NCI-H69 (cell line): Measurements from ENCODE around the gene PES1.
A peak's percentile ranks its signal among the peaks of the same experiment; 100 is the strongest.
"Not testable (repeated sequence)": the region's sequence is repeated elsewhere in the genome, so short reads cannot be mapped to it uniquely, and the experiment has no call there.

ENCODE experiments used
- DNase-seq: peaks from one replicate; lab custom pipeline; 2025; lab: John Stamatoyannopoulos, UW

Gene PES1

GRCh38 chr22:30591588-30592359 lies at the start of gene PES1:
TSS of gene PES1 (minus strand) at chr22:30591910. CDS start at chr22:30591833, 77 bp downstream.
- DNase-seq = peak; percentile 100

GRCh38 chr22:30640839-30641430 lies 49.2 kb upstream of the PES1 start:
- DNase-seq = no peak

GRCh38 chr22:30640361-30640760 lies 48.7 kb upstream of the PES1 start:
- no peak for DNase-seq

DNA sequence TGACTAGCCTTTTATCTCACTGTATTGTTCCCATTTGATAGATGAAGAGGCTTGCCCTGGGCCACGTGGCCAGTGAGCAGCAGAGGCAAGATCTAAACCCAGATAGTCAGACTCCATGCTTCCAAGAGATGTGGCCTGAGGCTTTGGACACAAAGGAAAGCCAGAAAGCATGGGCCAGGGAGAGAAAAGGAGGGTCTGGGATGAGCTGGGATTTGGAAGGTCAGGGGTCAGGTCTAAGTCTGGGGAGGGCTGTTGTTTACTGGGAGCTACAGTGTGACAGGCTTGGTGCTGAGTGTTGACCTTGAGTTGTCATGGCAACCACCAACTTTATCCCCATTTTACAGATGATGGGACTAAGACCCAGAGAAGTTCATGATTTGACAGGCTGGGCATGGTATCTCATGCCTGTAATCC lies 46.0 kb upstream of the PES1 start:
- peak; percentile 11 for DNase-seq

- peak; percentile 58 for DNase-seq
Measured at GRCh38 chr22:30636226-30637077, 44.7 kb upstream of the PES1 start.

DNA sequence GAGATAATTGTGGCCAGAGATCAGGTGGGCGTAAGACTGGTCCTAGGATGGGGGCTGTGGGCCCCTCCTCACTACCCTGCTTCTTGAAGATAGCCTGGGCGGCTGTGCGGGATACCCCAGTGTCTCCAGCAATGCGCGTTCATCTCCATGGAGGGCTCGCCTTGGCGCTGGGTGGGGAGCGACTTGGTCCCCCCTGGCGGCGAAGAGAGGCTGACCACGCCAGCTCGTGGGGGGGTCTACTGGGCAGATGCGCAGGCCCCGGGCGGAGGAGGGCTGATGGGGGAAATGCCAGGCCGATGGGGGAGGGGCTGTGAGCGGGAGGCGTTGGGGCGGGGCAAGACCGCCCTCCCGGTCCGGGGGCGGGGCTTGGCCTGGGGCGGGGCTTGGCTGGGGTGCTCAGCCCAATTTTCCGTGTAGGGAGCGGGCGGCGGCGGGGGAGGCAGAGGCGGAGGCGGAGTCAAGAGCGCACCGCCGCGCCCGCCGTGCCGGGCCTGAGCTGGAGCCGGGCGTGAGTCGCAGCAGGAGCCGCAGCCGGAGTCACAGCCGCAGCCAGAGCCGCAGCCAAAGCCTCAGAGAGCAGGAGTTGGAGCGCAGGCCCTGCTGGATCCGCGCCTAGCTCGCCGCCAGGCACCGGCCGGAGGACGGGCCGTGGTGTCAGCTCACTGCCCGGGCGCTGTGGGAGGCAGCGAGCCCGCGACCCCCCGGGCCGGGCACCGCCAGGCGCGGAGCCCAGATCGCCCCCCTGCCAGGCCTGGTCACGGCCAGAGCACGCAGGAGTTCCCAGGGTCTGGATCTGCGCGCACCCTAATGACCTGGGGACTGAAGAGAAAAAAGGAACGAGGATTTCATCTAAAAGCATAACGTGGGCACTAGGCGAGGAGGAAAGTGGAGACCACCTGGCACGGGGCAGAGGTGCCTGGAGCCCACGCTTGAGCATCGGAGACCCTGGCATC lies 43.8 kb upstream of the PES1 start, which contains the start of gene SLC35E4:
Gene SLC35E4 (plus strand): TSS at position 509 of the 953 bp plus-strand sequence. CDS start 670 bp downstream, outside the sequence.
- peak; percentile 97 for DNase-seq

- peak; percentile 94 for DNase-seq
Measured at GRCh38 chr22:30634471-30635233, 42.9 kb upstream of the PES1 start.

DNA sequence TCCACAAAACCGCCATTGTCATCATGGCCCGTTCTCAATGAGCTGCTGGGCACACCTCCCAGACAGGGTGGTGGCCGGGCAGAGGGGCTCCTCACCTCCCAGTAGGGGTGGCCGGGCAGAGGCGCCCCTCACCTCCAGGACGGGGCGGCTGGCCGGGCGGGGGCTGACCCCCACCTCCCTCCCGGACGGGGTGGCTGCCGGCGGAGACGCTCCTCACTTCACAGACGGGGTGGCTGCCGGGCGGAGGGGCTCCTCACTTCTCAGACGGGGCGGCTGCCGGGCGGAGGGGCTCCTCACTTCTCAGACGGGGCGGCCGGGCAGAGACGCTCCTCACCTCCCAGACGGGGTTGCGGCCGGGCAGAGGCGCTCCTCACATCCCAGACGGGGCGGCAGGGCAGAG lies 39.8 kb upstream of the PES1 start:
- not testable (repeated sequence) for DNase-seq

DNA sequence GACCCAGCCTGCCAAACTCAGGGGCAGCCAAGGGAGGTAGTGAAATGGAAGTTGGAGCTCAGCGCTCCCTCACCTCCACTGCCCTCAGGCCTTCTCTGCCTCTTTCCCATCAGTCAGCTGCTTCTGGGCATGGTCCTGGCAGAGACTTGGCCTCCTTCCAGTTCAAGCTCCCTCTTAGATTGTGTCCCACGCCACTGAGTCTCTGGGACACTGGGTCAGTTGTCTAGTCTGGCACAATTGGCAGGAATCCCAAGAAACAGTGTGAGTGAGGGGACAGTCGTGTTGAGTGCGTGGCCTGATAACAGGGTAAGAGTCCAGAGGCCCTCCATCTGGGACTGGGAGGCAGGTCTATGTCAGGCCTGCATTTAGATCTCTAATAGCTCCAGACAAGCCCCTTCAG lies 36.8 kb upstream of the PES1 start:
- DNase-seq = peak; percentile 19

- no peak for DNase-seq
Measured at GRCh38 chr22:30627471-30627870, 35.8 kb upstream of the PES1 start.

DNA sequence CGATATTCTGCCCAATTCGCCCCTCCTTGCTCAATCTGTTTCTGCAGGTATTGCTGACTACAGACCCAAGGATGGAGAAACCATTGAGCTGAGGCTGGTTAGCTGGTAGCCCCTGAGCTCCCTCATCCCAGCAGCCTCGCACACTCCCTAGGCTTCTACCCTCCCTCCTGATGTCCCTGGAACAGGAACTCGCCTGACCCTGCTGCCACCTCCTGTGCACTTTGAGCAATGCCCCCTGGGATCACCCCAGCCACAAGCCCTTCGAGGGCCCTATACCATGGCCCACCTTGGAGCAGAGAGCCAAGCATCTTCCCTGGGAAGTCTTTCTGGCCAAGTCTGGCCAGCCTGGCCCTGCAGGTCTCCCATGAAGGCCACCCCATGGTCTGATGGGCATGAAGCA lies 34.7 kb upstream of the PES1 start:
- no peak for DNase-seq

GRCh38 chr22:30619909-30620308 lies 28.2 kb upstream of the PES1 start:
- not testable (repeated sequence) for DNase-seq

GRCh38 chr22:30617819-30618218 lies 26.1 kb upstream of the PES1 start:
- DNase-seq = no peak

DNA sequence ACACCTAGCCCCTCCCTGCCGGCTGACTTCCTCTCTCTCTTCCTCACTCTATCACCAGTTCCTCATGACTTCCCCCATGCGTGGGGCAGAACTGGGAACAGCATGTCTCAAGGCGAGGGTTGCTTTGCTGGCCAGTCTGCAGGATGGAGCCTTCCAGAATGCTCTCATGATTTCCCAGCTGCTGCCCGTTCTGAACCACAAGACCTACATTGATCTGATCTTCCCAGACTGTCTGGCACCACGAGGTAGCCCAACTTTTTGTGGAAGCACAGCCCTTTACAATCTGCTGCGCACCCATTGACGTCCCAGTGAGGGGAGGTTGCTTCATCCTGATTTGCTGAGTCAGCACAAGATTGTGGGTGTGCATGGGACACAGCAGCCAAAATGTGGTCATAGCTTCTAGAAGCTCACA lies 23.8 kb upstream of the PES1 start:
- DNase-seq = no peak

- DNase-seq = no peak
Measured at GRCh38 chr22:30614879-30615278, 23.2 kb upstream of the PES1 start.

GRCh38 chr22:30614268-30614667 lies 22.6 kb upstream of the PES1 start:
- no peak for DNase-seq

DNA sequence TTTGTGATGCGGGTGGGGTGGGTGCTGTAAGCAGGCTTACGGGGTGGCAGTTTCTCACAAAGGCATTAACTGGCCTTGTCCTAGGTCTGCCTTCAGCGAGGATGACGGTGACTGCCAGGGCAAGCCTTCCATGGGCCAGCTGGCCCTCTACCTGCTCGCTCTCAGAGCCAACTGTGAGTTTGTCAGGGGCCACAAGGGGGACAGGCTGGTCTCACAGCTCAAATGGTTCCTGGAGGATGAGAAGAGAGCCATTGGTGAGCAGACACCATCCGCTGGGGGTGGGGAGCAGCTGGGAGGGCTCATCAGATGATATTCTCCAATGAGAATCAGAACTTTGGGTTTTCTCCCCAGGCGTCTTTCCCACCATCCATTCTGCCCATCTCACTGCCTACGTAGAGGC lies 21.1 kb upstream of the PES1 start:
- no peak for DNase-seq

DNA sequence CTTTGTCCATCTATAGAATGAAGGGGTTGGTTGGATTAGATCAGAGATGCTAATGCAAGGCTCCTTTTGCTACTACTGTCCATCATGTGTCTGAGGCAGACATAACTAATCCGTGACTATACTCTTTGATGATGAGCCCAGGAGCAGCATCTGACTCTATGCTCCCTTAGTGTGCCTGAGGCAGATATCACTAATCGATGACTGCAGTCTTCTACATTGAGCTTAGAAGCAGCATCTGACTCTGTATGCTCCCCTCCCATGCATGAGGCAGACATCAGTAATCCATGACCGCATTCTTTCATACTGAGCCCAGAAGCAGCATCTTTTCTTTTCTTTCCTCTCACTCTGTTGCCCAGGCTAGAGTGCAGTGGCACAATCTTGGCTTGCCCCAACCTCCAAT lies 19.5 kb upstream of the PES1 start:
- no peak for DNase-seq

DNA sequence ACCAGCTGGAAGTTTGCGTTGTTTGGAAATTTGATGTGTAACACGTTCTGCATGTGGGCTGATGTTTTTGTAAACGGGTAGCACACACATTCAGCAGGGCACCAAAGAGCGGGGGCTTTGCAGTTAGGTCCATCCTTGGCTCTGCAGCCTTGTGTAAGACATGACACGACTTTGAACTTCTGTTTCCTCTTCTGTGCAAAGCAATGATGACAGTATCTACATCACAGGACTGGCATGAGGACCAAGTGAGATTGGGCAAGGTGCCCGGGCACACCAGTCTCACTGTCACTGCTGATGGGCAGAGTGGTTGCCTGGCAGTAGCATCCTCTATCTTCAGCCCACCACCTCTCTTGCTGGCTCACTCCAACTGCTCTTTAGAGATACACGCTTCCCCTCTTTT lies 18.6 kb upstream of the PES1 start:
- DNase-seq = no peak
